Activated T-helper 9 cell treated with anti-CD3 and anti-CD28 coated beads, Interleukin-2, amount 50 U/mL, for 16 hours (primary cell): ENCODE results near the gene NLRP10.

Source experiments
- DNase-seq: peaks from one replicate; pipeline ENCODE4 v3.0.0-alpha.2; 2020; ENCODE audit warnings: low read depth

Gene NLRP10

DNA sequence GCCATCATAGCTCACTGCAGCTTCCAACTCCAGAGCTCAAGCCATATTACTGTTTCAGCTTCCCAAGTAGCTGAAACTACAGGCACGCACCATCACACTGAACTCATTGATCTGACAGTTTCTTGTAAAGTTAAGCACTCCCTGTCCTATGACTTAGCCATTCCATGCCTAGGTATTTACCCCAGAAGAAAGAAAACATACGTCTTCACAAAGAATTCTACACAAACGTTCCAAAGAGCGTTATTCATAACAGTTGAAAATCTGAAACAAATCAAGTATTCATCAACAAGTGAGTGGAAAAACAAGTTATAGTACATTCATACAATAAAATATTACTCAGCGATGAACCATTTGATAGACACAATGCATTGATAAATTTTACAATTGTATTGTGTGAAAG is 7.8 kb upstream of the NLRP10 start:
- DNase-seq, result no peak

DNA sequence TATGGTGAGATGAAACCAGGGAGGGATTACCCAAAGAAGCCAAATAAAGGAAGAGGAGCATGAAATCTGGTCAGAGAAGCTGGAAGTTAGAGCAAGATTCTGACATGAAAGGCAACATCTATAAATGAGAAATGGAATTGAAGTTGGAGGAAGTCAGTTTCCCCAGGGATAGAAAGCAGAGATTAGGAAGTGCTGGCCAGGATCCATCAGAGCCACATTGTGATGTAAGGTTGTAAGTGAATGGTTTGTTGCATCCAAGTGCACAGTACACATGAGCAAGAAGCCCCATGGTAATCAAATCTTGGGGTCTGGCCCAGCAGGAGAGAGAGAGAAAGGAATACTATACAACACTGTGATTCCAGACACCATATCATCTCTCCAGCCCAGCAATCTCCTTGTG is 6.6 kb upstream of the NLRP10 start:
- DNase-seq, result no peak

DNA sequence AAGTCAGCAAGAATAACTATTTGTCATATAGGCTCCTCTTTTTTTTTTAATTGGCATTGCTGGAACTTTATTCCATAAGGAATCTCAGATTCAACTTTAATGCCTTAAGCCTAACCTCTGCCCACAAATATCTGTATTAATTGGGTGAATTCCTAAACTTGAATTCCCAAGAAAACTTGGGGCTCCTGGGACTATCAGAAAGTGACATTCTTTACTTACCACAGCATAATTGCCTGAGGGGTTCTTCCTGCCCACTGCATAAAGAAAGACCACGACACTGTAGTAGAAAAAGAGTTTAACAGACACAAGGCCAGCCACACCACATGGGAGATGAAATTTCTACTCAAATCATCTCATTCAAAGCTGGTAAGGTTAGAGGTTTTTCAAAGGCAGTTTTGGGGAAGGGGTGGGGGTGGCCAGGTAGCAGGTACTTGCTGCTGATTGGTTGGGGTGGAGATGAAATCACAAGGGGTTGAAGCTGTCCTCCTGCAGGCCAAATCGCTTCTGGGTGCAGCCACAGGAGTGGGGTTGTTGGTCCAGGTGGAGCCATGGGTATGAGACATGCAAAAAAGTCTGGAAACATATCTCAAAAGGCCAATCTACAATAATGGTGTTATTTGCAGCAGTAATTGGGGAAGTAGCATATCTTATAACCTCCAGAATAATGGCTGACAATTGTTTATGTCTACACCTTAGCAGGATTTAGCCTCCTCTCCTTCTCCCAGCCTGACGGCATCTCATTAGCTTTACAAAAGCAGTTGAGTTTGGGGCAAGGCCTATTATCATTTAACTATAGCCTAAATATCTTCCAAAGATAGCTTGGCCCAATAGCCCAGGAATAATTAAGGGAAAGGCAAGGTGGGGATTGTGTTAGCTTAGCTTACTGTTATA is 4.8 kb upstream of the NLRP10 start:
- no peak for DNase-seq

DNA sequence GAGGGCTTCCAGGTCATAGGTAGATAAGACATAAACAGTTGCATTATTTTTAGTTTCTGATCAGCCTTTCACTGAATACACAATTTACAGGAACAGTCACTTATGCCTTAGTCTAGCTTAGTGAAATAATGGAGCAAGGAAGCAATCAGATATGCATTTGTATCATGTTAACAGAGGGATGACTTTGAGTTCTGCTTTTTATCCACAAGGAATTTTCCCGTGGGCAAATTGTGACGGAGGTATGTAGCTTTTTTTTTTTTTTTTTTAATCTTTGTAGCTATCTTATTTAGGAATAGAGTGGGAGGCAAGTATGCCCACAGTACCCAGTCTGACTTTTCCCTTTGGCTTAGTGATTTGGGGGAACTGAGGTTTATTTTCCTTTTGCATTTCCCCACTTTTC is 3.4 kb upstream of the NLRP10 start:
- no peak for DNase-seq

DNA sequence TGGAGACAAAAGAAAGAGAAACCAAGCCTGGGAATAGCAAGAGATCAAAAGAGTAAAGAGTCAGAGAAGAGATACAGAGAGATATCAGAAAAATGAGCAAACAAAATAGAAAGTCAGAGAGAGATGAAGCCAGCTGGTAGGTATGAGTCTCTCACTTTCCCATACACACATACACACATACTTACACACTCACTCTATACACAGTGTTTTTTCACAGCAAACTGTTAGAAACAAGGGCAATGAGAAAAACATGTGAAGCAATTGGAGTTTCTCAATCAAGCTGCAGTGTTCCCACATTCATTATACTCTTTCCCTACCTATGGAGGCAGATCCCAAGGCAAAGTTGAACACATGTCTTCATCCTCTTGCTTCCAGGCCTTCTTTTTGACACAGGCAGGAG is 2.6 kb upstream of the NLRP10 start:
- DNase-seq, result no peak

DNA sequence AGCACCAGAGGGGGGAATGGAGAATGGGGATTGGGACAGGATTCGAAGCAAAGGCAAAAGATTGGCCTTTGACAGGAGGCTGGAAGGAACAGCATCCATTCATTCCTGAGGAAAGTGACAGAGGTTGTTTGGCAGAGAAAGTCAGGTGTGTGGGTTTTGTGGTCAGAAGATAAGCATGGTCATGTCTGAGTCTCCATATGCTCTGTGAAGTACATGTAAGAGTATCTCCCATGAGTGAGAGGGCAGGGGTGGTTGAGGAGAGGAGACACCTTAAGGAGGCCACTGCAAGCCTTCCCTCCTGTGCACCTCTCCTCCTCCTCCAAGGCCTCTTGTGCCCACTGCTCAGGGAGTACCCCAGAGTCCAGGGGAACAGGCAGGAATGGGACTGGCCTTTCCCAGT is 1.9 kb upstream of the NLRP10 start:
- no peak for DNase-seq

DNA sequence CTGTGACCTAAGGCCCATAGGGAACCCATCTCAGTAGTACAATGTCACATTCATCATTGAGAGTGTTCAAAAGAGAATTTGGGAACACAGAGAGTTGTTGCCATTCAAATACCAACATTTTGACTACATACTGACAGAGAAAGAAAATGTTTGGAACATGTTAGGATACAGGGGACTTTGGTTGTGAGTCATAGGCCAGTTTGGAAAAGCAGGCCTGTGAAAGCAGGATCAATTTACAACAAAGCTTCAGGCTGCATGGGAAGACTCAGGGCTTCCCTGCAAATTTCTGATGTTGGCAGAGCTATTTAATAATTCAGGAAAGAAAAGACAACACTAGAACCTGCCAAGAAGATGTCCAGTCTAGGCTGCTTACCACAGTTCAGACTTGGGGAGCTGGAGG is 374 bp downstream of the NLRP10 start:
- no peak for DNase-seq

DNA sequence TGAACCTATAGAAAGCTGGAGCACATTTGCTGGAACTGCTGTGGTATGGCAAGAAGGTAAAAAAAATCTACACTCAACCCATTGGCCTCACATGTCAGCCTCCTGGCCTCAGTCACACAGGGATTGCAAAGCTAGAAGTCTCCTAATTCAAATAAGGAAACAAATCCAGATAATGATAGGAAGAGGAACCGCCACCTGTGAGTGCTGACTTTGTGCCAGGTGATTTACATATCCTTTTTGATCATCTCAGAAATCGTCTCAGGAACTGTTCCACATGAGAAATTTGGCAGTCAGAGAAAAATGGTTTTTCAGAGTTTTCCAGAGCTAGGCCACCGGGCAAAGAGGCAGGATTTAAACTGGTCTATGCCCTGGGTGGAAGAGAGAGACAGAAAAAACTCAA is 986 bp downstream of the NLRP10 start:
- no peak for DNase-seq

DNA sequence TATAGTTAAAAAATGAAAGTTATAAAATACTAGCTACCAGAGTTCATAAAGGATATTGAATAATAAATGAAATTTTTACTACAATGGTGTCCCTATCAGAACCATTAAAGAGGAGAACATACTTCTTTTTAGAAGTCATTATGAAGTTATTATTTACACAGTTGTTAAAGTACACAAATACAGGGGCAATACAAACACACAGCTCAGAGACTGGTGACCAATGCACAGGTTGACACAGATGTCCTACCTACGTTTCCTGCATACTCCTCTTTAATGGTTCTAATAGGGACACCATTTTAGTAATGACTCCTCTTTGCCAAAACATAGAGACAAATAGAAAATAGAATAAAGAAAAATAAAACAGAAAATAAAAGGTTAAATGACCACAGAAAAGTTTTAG is 10.1 kb downstream of the NLRP10 start:
- DNase-seq, result no peak

DNA sequence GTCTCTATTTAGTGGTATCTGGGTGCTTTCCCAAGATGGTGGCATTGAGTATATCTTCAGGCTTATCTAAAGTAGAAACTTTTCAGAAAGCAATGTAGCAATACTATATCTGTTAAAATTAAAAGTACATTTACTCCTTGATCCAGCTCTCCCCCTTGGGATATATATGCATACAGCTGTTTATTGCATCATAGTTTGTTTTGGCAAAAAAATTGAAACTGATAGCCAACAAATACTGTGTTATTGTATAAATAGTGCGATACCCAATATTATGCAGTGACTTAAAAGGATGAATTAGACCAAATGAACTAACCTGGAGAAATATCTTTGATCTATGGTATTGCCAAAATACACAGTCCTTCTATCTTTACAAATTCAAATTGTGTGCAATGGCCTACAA is 15.3 kb downstream of the NLRP10 start:
- DNase-seq, result no peak

DNA sequence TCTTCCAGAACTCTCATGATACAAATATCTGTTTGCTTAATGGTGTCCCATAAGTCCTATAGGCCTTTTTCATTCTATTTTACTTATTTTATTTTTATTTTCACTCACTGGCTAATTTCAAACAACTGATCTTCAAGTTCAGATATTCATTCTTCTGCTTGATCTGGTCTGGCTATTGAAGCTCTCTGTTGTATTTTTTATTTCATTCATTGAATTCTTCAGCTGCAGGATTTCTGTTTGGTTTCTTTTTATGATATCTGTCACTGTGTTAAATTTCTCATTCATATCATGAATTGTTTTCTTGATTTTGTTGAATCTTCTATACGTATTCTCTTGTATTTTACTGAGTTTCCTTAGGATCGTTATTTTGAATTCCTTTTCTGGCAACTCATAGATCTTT is 21.1 kb downstream of the NLRP10 start:
- DNase-seq, result no peak

DNA sequence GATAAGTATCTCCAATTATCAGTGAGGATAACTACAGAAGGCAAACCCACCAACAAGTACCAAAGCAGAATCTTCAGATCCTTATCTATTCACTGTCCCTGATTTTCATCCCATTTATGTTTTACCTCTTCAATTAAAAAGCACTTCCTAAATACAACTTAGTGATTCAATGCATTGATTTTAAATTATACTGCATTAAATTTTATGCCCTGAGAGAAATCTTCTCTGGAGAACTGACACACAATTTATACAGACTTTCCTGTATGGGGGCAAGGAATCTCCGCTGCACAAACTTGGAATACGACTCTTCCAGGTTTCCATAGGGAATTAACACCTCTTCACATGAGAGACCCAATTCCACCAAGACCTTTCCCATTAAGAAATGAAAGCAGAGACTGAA is 23.6 kb downstream of the NLRP10 start, which contains the start of gene OR10A3:
TSS of gene OR10A3 (minus strand) at position 101 of the 400 bp plus-strand sequence. CDS start 2,188 bp downstream, outside the sequence.
- DNase-seq, result no peak

DNA sequence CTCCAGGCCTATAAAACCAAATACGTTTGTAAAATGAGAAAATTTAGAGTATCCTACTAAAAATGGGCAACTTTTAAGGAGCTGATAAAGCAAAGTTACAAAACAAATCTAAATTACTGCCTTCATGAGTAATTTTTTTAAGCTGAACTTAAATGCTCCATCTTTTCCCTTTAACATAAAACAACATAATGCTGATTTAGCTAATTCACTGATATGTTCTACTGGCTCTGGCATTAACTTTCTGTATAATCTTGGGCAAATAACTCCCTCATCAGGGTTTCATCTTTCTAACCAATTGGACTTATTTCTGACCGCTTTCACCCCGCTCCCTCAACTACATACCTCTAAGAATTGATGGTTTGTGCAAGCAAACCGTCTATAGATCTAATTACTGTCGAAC is 24.1 kb downstream of the NLRP10 start:
- no peak for DNase-seq

DNA sequence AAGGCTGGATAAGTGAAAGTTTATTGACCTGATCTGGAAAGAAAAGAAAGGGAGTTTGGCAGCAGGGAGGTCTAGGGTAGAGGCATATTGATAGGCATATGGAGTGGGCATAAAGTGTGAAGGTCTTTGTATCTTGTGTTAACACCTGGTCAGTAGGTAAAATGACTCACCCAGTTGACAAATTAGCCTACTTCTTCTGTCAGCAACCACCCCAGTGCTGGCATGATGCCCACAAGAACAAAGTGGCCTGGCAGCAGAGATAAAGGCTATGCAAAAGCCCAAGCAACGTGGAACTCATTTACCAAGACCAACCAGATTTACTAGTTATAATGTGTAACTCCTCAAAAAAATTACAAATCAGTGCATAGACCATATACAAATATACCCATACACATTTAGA is 28.6 kb downstream of the NLRP10 start:
- DNase-seq, result no peak

DNA sequence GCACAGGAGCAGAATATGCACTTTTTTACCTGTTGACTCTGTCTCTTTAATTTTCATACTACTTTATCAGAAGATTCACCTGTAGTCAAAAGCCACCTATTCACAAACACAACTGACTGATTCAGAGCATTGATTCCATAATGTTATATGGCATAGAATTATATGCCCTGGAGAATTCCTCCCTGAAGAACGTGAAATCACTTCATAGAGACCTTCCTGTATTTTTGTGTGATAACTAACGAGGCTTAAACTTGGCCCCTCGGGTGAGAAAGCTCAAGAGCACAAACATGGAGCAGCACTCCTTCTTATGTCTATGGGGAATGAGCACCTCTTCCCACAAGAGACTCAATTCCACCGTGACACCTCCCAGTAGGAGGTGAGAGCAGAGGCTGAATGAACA is 34.1 kb downstream of the NLRP10 start, which contains the start of gene OR10A6:
TSS of gene OR10A6 (minus strand) at position 101 of the 400 bp plus-strand sequence. CDS start 2,606 bp downstream, outside the sequence.
- no peak for DNase-seq

DNA sequence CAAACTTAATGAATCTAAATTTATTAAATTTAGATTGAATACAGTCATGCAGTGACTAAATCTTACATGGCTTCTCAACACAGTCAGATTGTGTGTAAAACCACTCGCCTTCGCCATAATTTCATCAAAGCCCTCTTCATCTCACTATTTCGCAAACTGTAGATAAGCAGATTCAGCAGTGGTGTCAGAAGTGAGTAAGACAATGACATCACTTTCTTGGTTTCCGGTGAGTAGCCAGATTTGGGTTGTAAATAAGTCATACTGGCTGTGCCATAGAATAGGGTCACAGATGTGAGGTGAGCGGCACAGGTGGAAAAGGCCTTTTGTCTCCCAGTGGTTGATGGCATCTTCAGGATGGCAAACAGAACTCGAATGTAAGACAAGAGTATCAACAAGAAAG is 37.6 kb downstream of the NLRP10 start:
- no peak for DNase-seq

DNA sequence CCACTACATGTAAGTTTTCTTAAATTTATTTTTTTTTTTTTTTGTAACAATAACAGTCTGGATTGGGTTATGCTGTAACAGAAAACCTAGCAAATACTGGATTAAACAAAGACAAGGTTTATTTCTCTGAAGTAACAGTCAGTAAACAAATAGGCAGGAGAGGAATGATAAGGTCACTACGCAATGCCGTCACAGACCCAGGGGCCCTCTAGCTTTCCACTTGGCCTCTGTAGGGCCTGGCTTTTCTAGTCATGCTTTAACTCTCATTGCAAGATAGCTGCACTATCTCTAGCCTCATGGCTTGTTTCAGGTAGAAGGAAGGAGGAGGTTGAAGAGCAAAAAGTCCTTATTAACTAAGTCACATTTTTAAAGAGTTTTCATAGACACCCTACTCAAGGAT is 40.7 kb downstream of the NLRP10 start:
- no peak for DNase-seq

DNA sequence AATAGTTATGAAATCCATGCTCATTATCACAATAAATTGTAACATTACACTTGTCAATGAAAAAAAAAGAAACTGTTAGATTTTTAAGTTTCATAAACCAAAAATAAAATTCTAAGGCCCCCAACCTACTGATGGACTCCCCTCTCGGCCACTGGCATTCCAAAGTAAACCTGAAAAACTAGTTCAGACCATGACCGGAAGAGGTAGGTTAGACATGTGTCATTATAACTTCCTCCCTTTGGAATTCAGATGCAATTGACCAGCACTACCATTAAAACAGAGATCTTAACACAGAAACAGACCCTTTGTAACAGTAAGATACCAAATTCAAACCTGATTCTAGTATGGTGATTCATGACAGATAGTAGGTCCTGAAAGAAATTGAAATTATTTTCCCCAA is 47.1 kb downstream of the NLRP10 start:
- DNase-seq, result no peak
